Right lobe of liver (tissue), 6 donors: ENCODE measurements around the gene GJC1. TPM values are rescaled to one million over a fixed set of nuclear protein-coding genes. Genes with fewer than 3 reads are reported as not detected.

Source experiments
- ATAC-seq, 4 donors: fragments of 200-7000 bp; cut with Tn5 transposase; one replicate each; pipeline ENCODE4 v1.9.1; 2020; ENCODE audit warnings: mild to moderate bottlenecking in 4 of 4, moderate library complexity in 4 of 4
- DNase-seq, 3 donors: peaks; one replicate each; pipeline ENCODE4 v3.0.0-alpha.2; 2020
- H3K27ac ChIP-seq, 3 donors: fragments of 200-600 bp; one replicate each; pipeline ENCODE4 v1.8.0; 2022
- H3K27me3 ChIP-seq, 2 donors: fragments of 200-600 bp; one replicate each; pipeline ENCODE4 v1.8.0; 2022
- H3K36me3 ChIP-seq, 4 donors: fragments of 200-600 bp; sonication (generic) in 1 of 4; one replicate each; pipeline versions ENCODE4 v1.5.1 to v1.8.0; 2017 to 2022; ENCODE audit warnings: control low read depth in 1 of 4
- H3K4me1 ChIP-seq, 4 donors: fragments of 200-600 bp; sonication (generic) in 1 of 4; one replicate each; pipeline versions ENCODE4 v1.5.1 to v1.8.0; 2017 to 2022; ENCODE audit warnings: control low read depth in 1 of 4
- H3K4me3 ChIP-seq, 3 donors: fragments of 200-600 bp; one replicate each; pipeline ENCODE4 v1.8.0; 2022
- H3K9me3 ChIP-seq, 4 donors: fragments of 200-600 bp; sonication (generic) in 1 of 4; one replicate each; pipeline versions ENCODE4 v1.5.1 to v1.8.0; 2017 to 2022; ENCODE audit warnings: control low read depth in 1 of 4
- CTCF ChIP-seq, 4 donors: fragments of 200-600 bp in 3 of 4; fragments of 450-650 bp in 1 of 4; IDR thresholded peaks; one replicate each; pipeline versions ENCODE4 v1.5.1 to v1.8.0; 2016 to 2022; ENCODE audit warnings: antibody characterized with exemption in 4 of 4, mild to moderate bottlenecking in 2 of 4
- POLR2A ChIP-seq: fragments of 450-650 bp; IDR thresholded peaks from one replicate; pipeline ENCODE4 v1.6.1; 2017; ENCODE audit warnings: antibody characterized with exemption, mild to moderate bottlenecking
- WGBS: methylation state at CpG from one replicate; pipeline ENCODE4 v1.1.6; 2018; ENCODE audit warnings: low coverage, low lambda C conversion rate; ENCODE audit not compliant: insufficient coverage; ENCODE audit errors: missing lambda C conversion rate; 5-methylcytosine and 5-hydroxymethylcytosine counted together
- intact Hi-C, 2 donors: fragments of 100-400 bp; cut with DNase I; formaldehyde crosslinking; loops; one replicate each; pipeline versions ENCODE4 v1.11.2 to v1.14.1; 2022
- total RNA-seq, 6 experiments: library from RNA; depleted of rRNA in 2 of 6; stranded (reverse); fragments of >200 nt in 2 of 6; fragmentation: NEBNext Ultra II Directional in 3 of 6; extraction: Animal tissue kit (Norgen Biotek cat#: 25700) in 3 of 6; gene quantifications; one replicate each; pipeline versions ENCODE4 v1.1.0 to v1.2.4, GENCODE V29; 2016 to 2023
- donor health status: DM: no; HTN: yes; CAD: no.
- donor health status: DM: no; HTN: no; CAD: no.
- donor health status: DM: no; HTN: no; CAD: no.
- donor health status: DM: no; HTN: yes; CAD: no.
- donor health status: DM: no; HTN: yes; CAD: no.

Gene GJC1
- total RNA-seq, 6 experiments from 2014 or later, result 0.18 to 0.84 (median 0.33) TPM

- no peak for TF ChIP-seq CTCF (IDR thresholded peaks at IDR 0.05)
- TF ChIP-seq POLR2A, result no peak
- intact Hi-C loops, result no loop called here
- Histone ChIP-seq H3K27me3 (no peaks in the 10 kb centered on the region), H3K36me3 (no peaks in the 10 kb centered on the region), H3K9me3 (no peaks in the 10 kb centered on the region), H3K4me1 (no peaks in the 10 kb centered on the region), H3K4me3 (no peak overlapping the region), H3K27ac (no peak overlapping the region)
- WGBS, result 44% methylated on average over 3 of the region's 17 CpGs
- DNase-seq (no peak), ATAC-seq (no peak)
These were observed 76.9 kb downstream of the GJC1 start for GRCh38 chr17:44752953-44753861.

GRCh38 chr17:44751806-44752205 is 78.3 kb downstream of the GJC1 start:
- H3K36me3 ChIP-seq, result no peaks in the 10 kb centered on the region
- intact Hi-C loops, result no loop called here

GRCh38 chr17:44751331-44751730 is 78.8 kb downstream of the GJC1 start:
- DNase-seq, result no peak
- TF ChIP-seq CTCF (IDR thresholded peaks at IDR 0.05), result no peak
- TF ChIP-seq POLR2A, result no peak
- WGBS, result 86% methylated on average over 7 of the region's 7 CpGs
- Histone ChIP-seq H3K36me3 (no peaks in the 10 kb centered on the region), H3K27ac (no peak overlapping the region), H3K9me3 (no peaks in the 10 kb centered on the region), H3K4me3 (no peak overlapping the region), H3K4me1 (no peaks in the 10 kb centered on the region), H3K27me3 (no peaks in the 10 kb centered on the region)
- intact Hi-C loops, result no loop called here
- no peak for ATAC-seq

More at GRCh38 chr17:44751806-44752205, 78.3 kb downstream of the GJC1 start:
- no peaks in the 10 kb centered on the region for H3K9me3 ChIP-seq
- H3K27me3 ChIP-seq, result no peaks in the 10 kb centered on the region
- H3K27ac ChIP-seq, result no peak overlapping the region
- TF ChIP-seq POLR2A (no peak), CTCF (IDR thresholded peaks at IDR 0.05) (no peak)
- DNase-seq (no peak), ATAC-seq (no peak)
- no peak overlapping the region for H3K4me3 ChIP-seq
- 92% methylated on average over 9 of the region's 10 CpGs for WGBS
- no peaks in the 10 kb centered on the region for H3K4me1 ChIP-seq

GRCh38 chr17:44749980-44750318 is 80.1 kb downstream of the GJC1 start:
- H3K27me3 ChIP-seq, result no peaks in the 10 kb centered on the region
- H3K36me3 ChIP-seq, result no peaks in the 10 kb centered on the region
- WGBS, result 69% methylated on average over 7 of the region's 9 CpGs
- no peaks in the 10 kb centered on the region for H3K9me3 ChIP-seq
- DNase-seq (no peak), ATAC-seq (no peak)
- no peak overlapping the region for H3K4me3 ChIP-seq
- intact Hi-C loops, result no loop called here
- TF ChIP-seq CTCF (IDR thresholded peaks at IDR 0.05), result no peak
- no peak for TF ChIP-seq POLR2A
- no peaks in the 10 kb centered on the region for H3K4me1 ChIP-seq
- H3K27ac ChIP-seq, result no peak overlapping the region
